K562 (cell line): ENCODE results near the gene SPDL1.

ENCODE experiments used
- ATF4 ChIP-seq: fragments of 450-650 bp; formaldehyde crosslinking; IDR thresholded peaks from 2 replicates; pipeline ENCODE4 v1.4.0; 2022; ENCODE audit warnings: mild to moderate bottlenecking, moderate library complexity
- CBX1 ChIP-seq: sonication (generic); IDR thresholded peaks from 2 replicates; pipeline ENCODE4 v1.6.1; 2016; ENCODE audit warnings: antibody characterized with exemption, low read depth, mild to moderate bottlenecking
- CEBPG ChIP-seq, 3 experiments: fragments of 200-800 bp in 1 of 3; sonication (Bioruptor generic) in 1 of 3; sonication (generic) in 1 of 3; formaldehyde crosslinking in 1 of 3; IDR thresholded peaks in 2 of 3; conservative IDR thresholded peaks in 1 of 3; 2 replicates each; pipeline versions ENCODE4 v1.6.1 to v1.8.0; 2016 to 2022; ENCODE audit warnings: missing compliant biosample characterization in 2 of 3, missing genetic modification characterization in 2 of 3, mild to moderate bottlenecking in 1 of 3, missing genetic modification reagents in 1 of 3
- CTCF ChIP-seq, 3 experiments: IDR thresholded peaks in 2 of 3; conservative IDR thresholded peaks in 1 of 3; 2 replicates each; pipeline ENCODE4 v1.5.1; 2011 to 2012; ENCODE audit warnings: low read length in 3 of 3, mild to moderate bottlenecking in 3 of 3, control low read depth in 2 of 3, improper control_type of control experiment in 1 of 3, inconsistent platforms in 1 of 3, low read depth in 1 of 3, mixed read lengths in 1 of 3, moderate library complexity in 1 of 3; ENCODE audit not compliant: insufficient read depth in 2 of 3
- PRMT5 ChIP-seq: sonication (generic); formaldehyde crosslinking; IDR thresholded peaks from 2 replicates; pipeline ENCODE4 v1.5.0; 2020; ENCODE audit warnings: missing genetic modification reagents
- RBM39 ChIP-seq: fragments of 200-400 bp; formaldehyde crosslinking; optimal IDR thresholded peaks from 2 replicates; pipeline ENCODE3; 2018; ENCODE audit warnings: low read depth, low read length
- THAP7 ChIP-seq: fragments of 250-450 bp; sonication (Bioruptor Pico); IDR thresholded peaks from 2 replicates; pipeline ENCODE4 v1.5.0; 2021
- TRIM25 ChIP-seq: fragments of 450-650 bp; IDR thresholded peaks from 2 replicates; pipeline ENCODE4 v1.7.0; 2016; ENCODE audit warnings: borderline replicate concordance

- no peak for TF ChIP-seq CEBPG (CRISPR knock-in tag; IDR thresholded peaks at IDR 0.05)
- TF ChIP-seq CEBPG (tag; conservative IDR thresholded peaks at IDR 0.05 in 1 of 2, IDR thresholded peaks at IDR 0.05 in 1 of 2): no peak
- TF ChIP-seq TRIM25: no peak
- no peak for TF ChIP-seq CTCF (IDR thresholded peaks at IDR 0.05 in 2 of 3, conservative IDR thresholded peaks at IDR 0.05 in 1 of 3; ENCODE audit: insufficient read depth in 2 of 3, low read depth in 1 of 3, low read length in 3 of 3)
- TF ChIP-seq ATF4 (CRISPR knock-in tag): no peak
- TF ChIP-seq CBX1: no peak
- TF ChIP-seq PRMT5 (CRISPR knock-in tag): no peak
- TF ChIP-seq THAP7: no peak
- TF ChIP-seq RBM39: no peak
Observed at GRCh38 chr5:169576181-169576598, 7.4 kb upstream of the SPDL1 start.
